Measurements from ENCODE around the gene ST3GAL4. TPM values are rescaled to one million over a fixed set of nuclear protein-coding genes. Genes with fewer than 3 reads are reported as not detected.

ST3GAL4 gene
- polyA plus RNA-seq, 2 of the 4 experiments (the other 2 are of a cell fraction): 11.9 to 17.5 TPM

DNA sequence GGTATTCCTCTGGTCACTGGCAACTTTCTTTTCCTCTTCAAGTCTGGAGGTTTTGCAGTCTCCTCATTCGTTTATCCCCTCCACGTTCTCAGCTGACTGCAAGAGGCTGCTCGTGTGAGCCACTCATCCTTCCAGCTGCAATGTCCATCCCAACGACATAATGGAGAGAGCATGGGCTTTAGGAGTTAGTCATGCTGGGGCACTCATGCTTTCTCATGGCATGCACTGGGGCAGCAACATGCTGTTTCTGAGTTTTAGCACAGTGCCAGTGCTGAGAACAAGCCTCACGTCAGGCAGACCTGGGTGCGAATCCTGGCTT, 44.5 kb upstream of the ST3GAL4 start:
- ATAC-seq: no peak; a peak in 1 of 6 replicates
- WGBS (ENCODE audit: missing lambda C conversion rate): 72% methylated on average over 5 of the region's 6 CpGs

DNA sequence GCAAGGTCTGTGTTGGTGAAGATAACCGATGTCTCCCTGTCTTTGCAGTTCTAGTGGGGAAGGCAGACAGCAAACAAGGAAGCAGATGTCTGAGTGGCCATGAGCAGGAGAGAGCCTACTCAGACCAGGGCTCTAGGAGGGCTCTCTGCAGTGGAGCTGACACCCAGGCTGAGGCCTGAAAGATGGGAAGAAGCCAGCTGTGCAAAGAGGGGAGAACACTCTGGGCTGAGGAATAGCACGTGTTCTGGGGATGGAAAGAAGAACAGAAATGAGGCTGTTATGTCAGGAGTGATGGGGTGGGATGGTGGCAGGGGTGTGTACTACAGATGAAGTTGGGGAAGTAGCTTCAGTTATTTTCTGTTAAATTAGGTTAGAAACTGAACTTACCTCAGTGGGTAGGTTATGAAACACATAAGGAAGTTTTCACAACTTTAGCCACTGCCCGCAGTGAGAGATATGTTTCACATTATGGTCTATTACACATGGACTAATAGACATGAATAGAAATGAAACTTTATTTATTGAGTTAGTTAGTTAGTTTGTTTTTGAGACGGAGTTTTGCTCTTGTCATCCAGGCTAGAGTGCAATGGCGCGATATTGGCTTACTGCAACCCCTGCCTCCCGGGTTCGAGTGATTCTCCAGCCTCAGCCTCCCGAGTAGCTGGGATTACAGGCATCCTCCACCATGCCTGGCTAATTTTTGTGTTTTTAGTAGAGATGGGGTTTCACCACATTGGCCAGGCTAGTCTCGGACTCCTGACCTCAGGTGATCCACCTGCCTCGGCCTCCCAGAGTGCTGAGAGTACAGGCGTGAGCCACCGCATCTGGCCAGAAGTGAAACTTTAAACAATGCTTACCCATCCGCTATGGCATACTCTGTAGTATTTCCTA, 43.8 kb upstream of the ST3GAL4 start:
- FAIRE-seq (no peak), DNase-seq (ENCODE audit: low read depth in 1 of 2, low spot score in 1 of 2) (no peak), ATAC-seq (no peak)
- Histone ChIP-seq H3K4me3 (no peak overlapping the region), H3K4me2 (no peak overlapping the region), H3K9me3 (no peaks in the 10 kb centered on the region), H3K27ac (no peak overlapping the region), H3K4me1 (no peaks in the 10 kb centered on the region)
- CTCF ChIA-PET: interaction anchor here (0.7 to 3.7 kb wide), 19 partner anchors 8 to 679 kb away, joined by 3 to 22 read pairs (median 4); no protein-coding TSS in a partner anchor
- WGBS (ENCODE audit: missing lambda C conversion rate): 95% methylated on average over 14 of the region's 14 CpGs
- POLR2A ChIA-PET: no interaction called here
- TF ChIP-seq, protein P1, sequence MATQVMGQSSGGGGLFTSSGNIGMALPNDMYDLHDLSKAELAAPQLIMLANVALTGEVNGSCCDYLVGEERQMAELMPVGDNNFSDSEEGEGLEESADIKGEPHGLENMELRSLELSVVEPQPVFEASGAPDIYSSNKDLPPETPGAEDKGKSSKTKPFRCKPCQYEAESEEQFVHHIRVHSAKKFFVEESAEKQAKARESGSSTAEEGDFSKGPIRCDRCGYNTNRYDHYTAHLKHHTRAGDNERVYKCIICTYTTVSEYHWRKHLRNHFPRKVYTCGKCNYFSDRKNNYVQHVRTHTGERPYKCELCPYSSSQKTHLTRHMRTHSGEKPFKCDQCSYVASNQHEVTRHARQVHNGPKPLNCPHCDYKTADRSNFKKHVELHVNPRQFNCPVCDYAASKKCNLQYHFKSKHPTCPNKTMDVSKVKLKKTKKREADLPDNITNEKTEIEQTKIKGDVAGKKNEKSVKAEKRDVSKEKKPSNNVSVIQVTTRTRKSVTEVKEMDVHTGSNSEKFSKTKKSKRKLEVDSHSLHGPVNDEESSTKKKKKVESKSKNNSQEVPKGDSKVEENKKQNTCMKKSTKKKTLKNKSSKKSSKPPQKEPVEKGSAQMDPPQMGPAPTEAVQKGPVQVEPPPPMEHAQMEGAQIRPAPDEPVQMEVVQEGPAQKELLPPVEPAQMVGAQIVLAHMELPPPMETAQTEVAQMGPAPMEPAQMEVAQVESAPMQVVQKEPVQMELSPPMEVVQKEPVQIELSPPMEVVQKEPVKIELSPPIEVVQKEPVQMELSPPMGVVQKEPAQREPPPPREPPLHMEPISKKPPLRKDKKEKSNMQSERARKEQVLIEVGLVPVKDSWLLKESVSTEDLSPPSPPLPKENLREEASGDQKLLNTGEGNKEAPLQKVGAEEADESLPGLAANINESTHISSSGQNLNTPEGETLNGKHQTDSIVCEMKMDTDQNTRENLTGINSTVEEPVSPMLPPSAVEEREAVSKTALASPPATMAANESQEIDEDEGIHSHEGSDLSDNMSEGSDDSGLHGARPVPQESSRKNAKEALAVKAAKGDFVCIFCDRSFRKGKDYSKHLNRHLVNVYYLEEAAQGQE (IDR thresholded peaks at IDR 0.05): no peak
- TF ChIP-seq, protein P2, sequence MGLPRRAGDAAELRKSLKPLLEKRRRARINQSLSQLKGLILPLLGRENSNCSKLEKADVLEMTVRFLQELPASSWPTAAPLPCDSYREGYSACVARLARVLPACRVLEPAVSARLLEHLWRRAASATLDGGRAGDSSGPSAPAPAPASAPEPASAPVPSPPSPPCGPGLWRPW (IDR thresholded peaks at IDR 0.05): no peak
- TF ChIP-seq ESRRA (IDR thresholded peaks at IDR 0.05; ENCODE audit: borderline replicate concordance, low read length): no peak
- no peak for TF ChIP-seq HEYL (CRISPR knock-in tag; IDR thresholded peaks at IDR 0.05)
- no peak for TF ChIP-seq EHMT2 (IDR thresholded peaks at IDR 0.05; ENCODE audit: low read depth)
- TF ChIP-seq MYC (IDR thresholded peaks at IDR 0.05; ENCODE audit: borderline replicate concordance, low read length): no peak

More for the DNA sequence above, 44.5 kb upstream of the ST3GAL4 start:
- TF ChIP-seq HOXB5 (CRISPR knock-in tag; IDR thresholded peaks at IDR 0.05) (no peak), MYC (IDR thresholded peaks at IDR 0.05; ENCODE audit: borderline replicate concordance, low read length) (no peak), PHF8 (IDR thresholded peaks at IDR 0.05; ENCODE audit: borderline replicate concordance, low read depth) (no peak), TP53 (CRISPR knock-in tag; IDR thresholded peaks at IDR 0.05) (no peak)
- TF ChIP-seq, protein P3, sequence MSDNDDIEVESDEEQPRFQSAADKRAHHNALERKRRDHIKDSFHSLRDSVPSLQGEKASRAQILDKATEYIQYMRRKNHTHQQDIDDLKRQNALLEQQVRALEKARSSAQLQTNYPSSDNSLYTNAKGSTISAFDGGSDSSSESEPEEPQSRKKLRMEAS (IDR thresholded peaks at IDR 0.05): no peak
- H3K9me3 ChIP-seq: no peaks in the 10 kb centered on the region
- H3K4me2 ChIP-seq: no peak overlapping the region
- FAIRE-seq: no peak
- no peak overlapping the region for H3K4me3 ChIP-seq
- ChIA-PET CTCF (interaction anchor here (0.6 to 3.7 kb wide), 38 partner anchors 8 to 763 kb away, joined by 3 to 22 read pairs (median 3); no protein-coding TSS in a partner anchor), POLR2A (interaction anchor here (1.0 kb wide), 1 partner anchor 170 kb away, joined by 5 read pairs; no protein-coding TSS in a partner anchor)
- no peak for DNase-seq (ENCODE audit: low read depth in 1 of 2, low spot score in 1 of 2)
- H3K4me1 ChIP-seq: no peaks in the 10 kb centered on the region
- H3K27ac ChIP-seq: no peak overlapping the region

DNA sequence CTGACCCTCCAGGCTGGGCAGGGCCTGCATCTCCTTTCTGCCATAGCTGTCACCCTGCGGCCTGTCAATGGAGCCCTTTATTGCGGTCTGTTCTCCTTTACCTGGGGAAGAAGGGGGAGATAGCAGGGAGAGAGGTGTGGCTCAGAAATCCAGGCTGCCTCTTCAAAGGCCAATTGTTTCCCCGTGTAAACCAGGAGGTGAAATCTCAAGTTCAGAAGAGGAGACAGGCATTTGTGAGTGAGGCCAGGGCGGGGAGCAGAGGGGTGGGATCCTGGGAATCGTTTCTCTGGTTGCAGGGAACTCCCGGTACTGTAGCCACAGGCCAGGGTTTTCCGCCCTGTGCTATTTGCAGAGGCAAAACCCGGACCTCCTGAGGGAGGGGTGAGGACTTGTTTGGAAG, 42.5 kb upstream of the ST3GAL4 start:
- FAIRE-seq (no peak), ATAC-seq (no peak), DNase-seq (ENCODE audit: low read depth in 1 of 2, low spot score in 1 of 2) (no peak)
- no peak overlapping the region for H3K4me2 ChIP-seq
- H3K27ac ChIP-seq: no peak overlapping the region
- no peaks in the 10 kb centered on the region for H3K4me1 ChIP-seq
- no peak overlapping the region for H3K4me3 ChIP-seq
- no peak for TF ChIP-seq HDAC2 (IDR thresholded peaks at IDR 0.05)
- TF ChIP-seq KDM5A (IDR thresholded peaks at IDR 0.05): no peak
- TF ChIP-seq EHF (CRISPR knock-in tag; IDR thresholded peaks at IDR 0.05): no peak
- TF ChIP-seq TFCP2L1 (CRISPR knock-in tag; IDR thresholded peaks at IDR 0.05): no peak
- CTCF ChIA-PET: no interaction called here
- WGBS (ENCODE audit: missing lambda C conversion rate): 71% methylated on average over 8 of the region's 8 CpGs
- no peaks in the 10 kb centered on the region for H3K9me3 ChIP-seq
- POLR2A ChIA-PET: no interaction called here

DNA sequence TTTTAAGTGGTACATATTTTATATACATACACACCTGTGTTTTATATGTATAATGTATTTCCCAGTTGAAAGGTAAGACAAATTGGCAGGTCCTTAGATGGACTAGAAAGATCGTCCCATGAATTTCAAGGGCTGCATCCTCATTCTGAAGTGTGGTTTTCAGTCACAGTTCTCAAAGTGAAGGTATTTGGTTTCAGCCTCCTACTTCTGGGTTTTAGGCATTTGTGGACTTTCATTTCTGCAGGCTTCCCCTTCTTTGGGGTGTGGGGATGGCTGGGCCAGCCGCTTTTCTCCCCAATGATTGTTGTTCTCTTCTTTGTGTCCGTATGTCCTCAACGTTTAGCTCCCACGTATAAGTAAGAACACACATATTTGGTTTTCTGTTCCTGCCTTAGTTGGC, 41.7 kb upstream of the ST3GAL4 start:
- CTCF ChIA-PET: interaction anchor here (0.7 to 1.1 kb wide), 2 partner anchors 23 to 40 kb away, joined by 3 read pairs; no protein-coding TSS in a partner anchor
- Histone ChIP-seq H3K4me3 (no peak overlapping the region), H3K27ac (no peak overlapping the region), H3K4me2 (no peak overlapping the region), H3K4me1 (no peaks in the 10 kb centered on the region), H3K9me3 (no peaks in the 10 kb centered on the region)
- 77% methylated on average over 5 of the region's 5 CpGs for WGBS (ENCODE audit: missing lambda C conversion rate)
- DNase-seq (ENCODE audit: low read depth in 1 of 2, low spot score in 1 of 2): no peak
- POLR2A ChIA-PET: no interaction called here
- FAIRE-seq: no peak
- no peak for ATAC-seq
- no peak for TF ChIP-seq CHD2 (IDR thresholded peaks at IDR 0.05; ENCODE audit: low read length, partially characterized antibody)
- TF ChIP-seq FOSB (CRISPR knock-in tag; IDR thresholded peaks at IDR 0.05): no peak
- no peak for TF ChIP-seq HDAC2 (IDR thresholded peaks at IDR 0.05)
- TF ChIP-seq GATA3 (IDR thresholded peaks at IDR 0.05; ENCODE audit: borderline replicate concordance): no peak
- TF ChIP-seq, protein P4, sequence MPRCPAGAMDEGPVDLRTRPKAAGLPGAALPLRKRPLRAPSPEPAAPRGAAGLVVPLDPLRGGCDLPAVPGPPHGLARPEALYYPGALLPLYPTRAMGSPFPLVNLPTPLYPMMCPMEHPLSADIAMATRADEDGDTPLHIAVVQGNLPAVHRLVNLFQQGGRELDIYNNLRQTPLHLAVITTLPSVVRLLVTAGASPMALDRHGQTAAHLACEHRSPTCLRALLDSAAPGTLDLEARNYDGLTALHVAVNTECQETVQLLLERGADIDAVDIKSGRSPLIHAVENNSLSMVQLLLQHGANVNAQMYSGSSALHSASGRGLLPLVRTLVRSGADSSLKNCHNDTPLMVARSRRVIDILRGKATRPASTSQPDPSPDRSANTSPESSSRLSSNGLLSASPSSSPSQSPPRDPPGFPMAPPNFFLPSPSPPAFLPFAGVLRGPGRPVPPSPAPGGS (IDR thresholded peaks at IDR 0.05): no peak
- TF ChIP-seq, protein P5, sequence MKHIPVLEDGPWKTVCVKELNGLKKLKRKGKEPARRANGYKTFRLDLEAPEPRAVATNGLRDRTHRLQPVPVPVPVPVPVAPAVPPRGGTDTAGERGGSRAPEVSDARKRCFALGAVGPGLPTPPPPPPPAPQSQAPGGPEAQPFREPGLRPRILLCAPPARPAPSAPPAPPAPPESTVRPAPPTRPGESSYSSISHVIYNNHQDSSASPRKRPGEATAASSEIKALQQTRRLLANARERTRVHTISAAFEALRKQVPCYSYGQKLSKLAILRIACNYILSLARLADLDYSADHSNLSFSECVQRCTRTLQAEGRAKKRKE (CRISPR knock-in tag; IDR thresholded peaks at IDR 0.05; ENCODE audit: low read depth): no peak
- no peak for TF ChIP-seq EHF (CRISPR knock-in tag; IDR thresholded peaks at IDR 0.05)
- no peak for TF ChIP-seq POLR2AphosphoS2 (conservative IDR thresholded peaks at IDR 0.05; ENCODE audit: low read length)
- TF ChIP-seq, protein P6, sequence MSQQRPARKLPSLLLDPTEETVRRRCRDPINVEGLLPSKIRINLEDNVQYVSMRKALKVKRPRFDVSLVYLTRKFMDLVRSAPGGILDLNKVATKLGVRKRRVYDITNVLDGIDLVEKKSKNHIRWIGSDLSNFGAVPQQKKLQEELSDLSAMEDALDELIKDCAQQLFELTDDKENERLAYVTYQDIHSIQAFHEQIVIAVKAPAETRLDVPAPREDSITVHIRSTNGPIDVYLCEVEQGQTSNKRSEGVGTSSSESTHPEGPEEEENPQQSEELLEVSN (IDR thresholded peaks at IDR 0.05; ENCODE audit: borderline replicate concordance, low read depth): no peak
- TF ChIP-seq EP300 (IDR thresholded peaks at IDR 0.05): no peak

All from A549 (cell line).